Activated T-helper 17 cell treated with anti-CD3 and anti-CD28 coated beads, Interleukin-2, amount 50 U/mL, for 72 hours (primary cell): ENCODE results near the gene COPS7A. TPM values are rescaled to one million over a fixed set of nuclear protein-coding genes. Genes with fewer than 3 reads are reported as not detected.

ENCODE experiments used
- ATAC-seq: fragments of 150-1000 bp; cut with Tn5 transposase; replicated peaks from 2 replicates; pipeline ENCODE4 v1.10.0; 2021; ENCODE audit warnings: mild to moderate bottlenecking, moderate library complexity
- H3K27ac Mint-ChIP-seq: one replicate; pipeline ENCODE4 v1.8.0; 2022; ENCODE audit warnings: mixed read lengths
- H3K27me3 Mint-ChIP-seq: one replicate; pipeline ENCODE4 v1.8.0; 2022; ENCODE audit warnings: mixed read lengths
- H3K36me3 Mint-ChIP-seq: one replicate; pipeline ENCODE4 v1.8.0; 2022; ENCODE audit warnings: low read depth, mild to moderate bottlenecking, mixed read lengths
- H3K4me1 Mint-ChIP-seq: one replicate; pipeline ENCODE4 v1.8.0; 2022; ENCODE audit warnings: mixed read lengths
- H3K4me3 Mint-ChIP-seq: one replicate; pipeline ENCODE4 v1.8.0; 2022; ENCODE audit warnings: mild to moderate bottlenecking, mixed read lengths
- H3K9me3 Mint-ChIP-seq: one replicate; pipeline ENCODE4 v1.8.0; 2022; ENCODE audit warnings: mixed read lengths
- total RNA-seq, 2 donors: library from RNA; stranded (reverse); gene quantifications; one replicate each; pipeline ENCODE4 v1.2.3, GENCODE V29; 2022

The COPS7A gene
- total RNA-seq, 2 donors from 2014 or later, result 36.5 to 38.7 TPM

DNA sequence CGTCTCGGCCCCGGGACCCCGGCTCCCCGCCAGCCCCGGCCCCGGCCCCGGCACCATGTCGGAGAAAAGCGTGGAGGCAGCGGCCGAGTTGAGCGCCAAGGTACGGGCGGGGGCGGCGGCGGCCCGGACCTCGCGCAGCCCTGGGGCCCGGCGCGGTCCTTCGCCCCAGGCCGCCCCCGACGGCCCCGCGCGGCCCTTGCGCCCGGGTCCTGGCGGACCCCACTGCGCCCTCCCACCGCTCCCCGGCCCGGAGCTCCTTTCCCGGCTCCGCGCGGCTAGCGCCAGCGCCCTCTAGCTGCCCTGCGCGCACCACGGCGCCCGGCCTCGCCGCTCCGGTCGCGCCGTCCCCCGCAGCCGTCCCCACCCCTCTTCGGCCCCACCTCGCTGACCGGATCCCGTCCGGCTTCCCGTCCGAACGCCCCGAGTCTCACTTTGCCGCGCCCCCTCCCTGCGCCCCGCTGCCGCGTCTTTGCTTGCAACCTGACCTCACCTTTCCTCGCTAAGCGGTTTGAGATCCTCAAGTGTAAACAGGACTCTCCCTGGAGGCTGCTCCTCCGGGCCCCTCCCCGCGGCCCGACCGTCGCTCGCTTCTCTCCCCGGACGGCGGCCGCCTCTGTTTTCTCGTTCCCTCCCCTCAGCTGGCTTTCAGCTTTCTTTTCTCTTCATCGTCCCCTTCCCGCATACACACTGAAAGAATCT lies 43.0 kb downstream of the COPS7A start:
- H3K27me3 Mint-ChIP-seq, result peaks cover 34% of the 10 kb centered on the region
- H3K4me3 Mint-ChIP-seq, result peak overlapping the region; percentile 89
- peak overlapping the region; percentile 78 for H3K27ac Mint-ChIP-seq
- peaks cover 44% of the 10 kb centered on the region for H3K36me3 Mint-ChIP-seq
- ATAC-seq, result peak; percentile 65
- H3K9me3 Mint-ChIP-seq, result no peaks in the 10 kb centered on the region
- peaks cover 46% of the 10 kb centered on the region for H3K4me1 Mint-ChIP-seq

GRCh38 chr12:6767353-6768319 lies 43.8 kb downstream of the COPS7A start:
- Mint-ChIP-seq H3K27me3 (peaks cover 36% of the 10 kb centered on the region), H3K9me3 (no peaks in the 10 kb centered on the region), H3K4me1 (peaks cover 50% of the 10 kb centered on the region), H3K27ac (peak overlapping the region; percentile 78), H3K36me3 (peaks cover 53% of the 10 kb centered on the region), H3K4me3 (peak overlapping the region; percentile 89)
- ATAC-seq, result no peak

GRCh38 chr12:6768437-6768914 lies 44.6 kb downstream of the COPS7A start:
- peaks cover 36% of the 10 kb centered on the region for H3K27me3 Mint-ChIP-seq
- peaks cover 61% of the 10 kb centered on the region for H3K36me3 Mint-ChIP-seq
- H3K4me1 Mint-ChIP-seq, result peaks cover 50% of the 10 kb centered on the region
- peak overlapping the region; percentile 89 for H3K4me3 Mint-ChIP-seq
- no peak for ATAC-seq
- H3K9me3 Mint-ChIP-seq, result no peaks in the 10 kb centered on the region
- peak overlapping the region; percentile 78 for H3K27ac Mint-ChIP-seq

DNA sequence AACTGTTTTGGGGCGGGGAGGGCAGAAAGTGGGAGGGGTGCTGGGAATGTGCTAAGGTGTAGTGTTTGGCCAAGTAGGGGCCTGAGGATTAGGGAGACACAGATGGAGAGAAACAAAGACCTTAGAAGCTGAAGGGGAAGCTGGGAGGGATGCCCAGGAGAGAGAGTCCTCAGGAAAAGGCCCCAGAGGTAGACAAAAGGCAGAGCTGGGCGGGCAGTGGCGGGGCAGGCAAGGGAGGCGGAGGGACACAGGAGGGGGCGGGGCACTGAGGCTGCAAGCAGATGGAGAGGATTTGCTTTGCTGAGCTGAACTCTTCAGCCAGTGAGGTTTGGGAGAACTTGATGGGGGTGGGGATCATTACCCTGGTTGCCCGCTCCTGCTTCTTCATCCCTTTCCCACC lies 45.1 kb downstream of the COPS7A start:
- ATAC-seq, result no peak
- Mint-ChIP-seq H3K9me3 (no peaks in the 10 kb centered on the region), H3K4me3 (peak overlapping the region; percentile 89), H3K27me3 (peaks cover 36% of the 10 kb centered on the region), H3K27ac (peak overlapping the region; percentile 52), H3K36me3 (peaks cover 64% of the 10 kb centered on the region), H3K4me1 (peaks cover 50% of the 10 kb centered on the region)

- Mint-ChIP-seq H3K9me3 (no peaks in the 10 kb centered on the region), H3K4me3 (peak overlapping the region; percentile 89), H3K27me3 (peaks cover 32% of the 10 kb centered on the region), H3K4me1 (peaks cover 45% of the 10 kb centered on the region), H3K27ac (peak overlapping the region; percentile 52), H3K36me3 (peaks cover 71% of the 10 kb centered on the region)
- no peak for ATAC-seq
Measured at GRCh38 chr12:6769666-6770065, 45.8 kb downstream of the COPS7A start.

- peak overlapping the region; percentile 52 for H3K27ac Mint-ChIP-seq
- ATAC-seq, result no peak
- H3K36me3 Mint-ChIP-seq, result peaks cover 75% of the 10 kb centered on the region
- peaks cover 33% of the 10 kb centered on the region for H3K27me3 Mint-ChIP-seq
- peaks cover 45% of the 10 kb centered on the region for H3K4me1 Mint-ChIP-seq
- H3K4me3 Mint-ChIP-seq, result peak overlapping the region; percentile 89
- no peaks in the 10 kb centered on the region for H3K9me3 Mint-ChIP-seq
Measured at GRCh38 chr12:6770094-6770493, 46.2 kb downstream of the COPS7A start.

DNA sequence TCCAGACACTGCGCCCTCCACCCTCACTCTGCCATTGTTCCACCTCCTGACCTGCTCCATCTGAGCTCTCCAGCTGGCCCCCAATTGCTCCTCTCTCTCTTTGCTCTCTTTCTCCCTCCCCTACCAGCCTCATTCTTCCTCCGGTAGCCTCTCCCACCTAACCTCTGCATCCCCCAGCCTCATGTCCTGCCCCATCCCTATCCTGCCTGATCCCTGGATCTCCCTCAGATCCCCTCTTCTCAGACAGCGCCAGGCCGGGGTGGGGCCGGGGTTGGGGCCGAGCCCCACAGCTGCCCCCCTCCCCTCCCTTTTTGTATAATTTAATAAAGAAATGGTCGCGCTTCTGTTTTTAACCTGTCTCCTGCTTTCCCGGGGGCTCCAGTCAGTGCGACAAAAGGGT lies 46.8 kb downstream of the COPS7A start:
- Mint-ChIP-seq H3K27me3 (peaks cover 29% of the 10 kb centered on the region), H3K4me1 (peaks cover 45% of the 10 kb centered on the region), H3K4me3 (peak overlapping the region; percentile 89), H3K36me3 (peaks cover 80% of the 10 kb centered on the region), H3K27ac (peak overlapping the region; percentile 89), H3K9me3 (no peaks in the 10 kb centered on the region)
- no peak for ATAC-seq

- peaks cover 29% of the 10 kb centered on the region for H3K27me3 Mint-ChIP-seq
- ATAC-seq, result peak; percentile 29
- peak overlapping the region; percentile 89 for H3K4me3 Mint-ChIP-seq
- no peaks in the 10 kb centered on the region for H3K9me3 Mint-ChIP-seq
- H3K27ac Mint-ChIP-seq, result peak overlapping the region; percentile 89
- peaks cover 49% of the 10 kb centered on the region for H3K4me1 Mint-ChIP-seq
- peaks cover 85% of the 10 kb centered on the region for H3K36me3 Mint-ChIP-seq
Measured at GRCh38 chr12:6771091-6771495, 47.2 kb downstream of the COPS7A start.

- Mint-ChIP-seq H3K27ac (peak overlapping the region; percentile 89), H3K27me3 (peaks cover 29% of the 10 kb centered on the region), H3K36me3 (peaks cover 92% of the 10 kb centered on the region), H3K4me1 (peaks cover 54% of the 10 kb centered on the region), H3K4me3 (peak overlapping the region; percentile 89), H3K9me3 (no peaks in the 10 kb centered on the region)
- ATAC-seq, result peak; percentile 14
Measured at GRCh38 chr12:6771509-6772330, 47.9 kb downstream of the COPS7A start.

GRCh38 chr12:6772331-6772695 lies 48.5 kb downstream of the COPS7A start, which contains the start of gene LAG3:
Gene LAG3, plus strand, starts transcription at chr12:6772520. Its CDS starts 333 bp downstream, at chr12:6772853.
- Mint-ChIP-seq H3K27me3 (peaks cover 29% of the 10 kb centered on the region), H3K9me3 (no peaks in the 10 kb centered on the region), H3K27ac (peak within 1 kb of the TSS; percentile 89), H3K4me3 (peak within 1 kb of the TSS; percentile 89), H3K36me3 (peaks cover 92% of the 10 kb centered on the region), H3K4me1 (peaks cover 56% of the 10 kb centered on the region)
- ATAC-seq, result peak; percentile 56

DNA sequence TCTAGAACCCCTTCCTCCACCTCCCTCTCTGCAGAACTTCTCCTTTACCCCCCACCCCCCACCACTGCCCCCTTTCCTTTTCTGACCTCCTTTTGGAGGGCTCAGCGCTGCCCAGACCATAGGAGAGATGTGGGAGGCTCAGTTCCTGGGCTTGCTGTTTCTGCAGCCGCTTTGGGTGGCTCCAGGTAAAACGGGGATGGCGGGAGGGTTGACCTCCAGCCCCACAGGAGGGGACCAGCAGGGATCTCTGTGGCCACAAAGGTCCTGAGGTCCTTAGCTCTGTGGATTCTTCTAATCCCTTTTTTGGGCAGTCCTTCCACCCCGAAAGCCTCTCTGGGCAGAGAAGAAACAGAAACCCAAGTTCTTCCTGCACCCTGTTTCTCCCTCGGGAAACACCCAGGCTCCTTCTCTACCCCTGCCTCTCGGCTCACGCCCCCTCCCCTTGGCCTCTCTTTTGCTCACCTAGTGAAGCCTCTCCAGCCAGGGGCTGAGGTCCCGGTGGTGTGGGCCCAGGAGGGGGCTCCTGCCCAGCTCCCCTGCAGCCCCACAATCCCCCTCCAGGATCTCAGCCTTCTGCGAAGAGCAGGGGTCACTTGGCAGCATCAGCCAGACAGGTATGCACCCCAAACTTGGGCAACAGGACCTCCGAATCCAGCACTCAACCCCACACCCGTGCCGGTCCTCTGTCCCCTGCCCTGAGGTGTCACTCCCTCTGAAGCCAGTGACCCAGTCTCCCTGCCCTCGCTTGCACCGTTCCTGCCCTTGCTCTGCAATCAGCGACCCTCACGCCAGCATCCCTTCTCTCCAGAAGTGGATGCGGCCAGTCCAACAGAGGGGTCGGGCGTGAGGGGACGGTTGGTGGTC lies 49.1 kb downstream of the COPS7A start:
- Mint-ChIP-seq H3K27me3 (peaks cover 22% of the 10 kb centered on the region), H3K27ac (peak overlapping the region; percentile 89), H3K36me3 (peaks cover 92% of the 10 kb centered on the region), H3K4me3 (peak overlapping the region; percentile 89), H3K4me1 (peaks cover 58% of the 10 kb centered on the region), H3K9me3 (no peaks in the 10 kb centered on the region)
- ATAC-seq, result peak; percentile 20

- H3K27ac Mint-ChIP-seq, result peak overlapping the region; percentile 89
Measured at GRCh38 chr12:6773590-6774351, 49.9 kb downstream of the COPS7A start.

More at GRCh38 chr12:6773590-6774351, 49.9 kb downstream of the COPS7A start:
- Mint-ChIP-seq H3K9me3 (no peaks in the 10 kb centered on the region), H3K36me3 (peaks cover 92% of the 10 kb centered on the region), H3K27me3 (peaks cover 19% of the 10 kb centered on the region), H3K4me1 (peaks cover 59% of the 10 kb centered on the region), H3K4me3 (peak overlapping the region; percentile 89)
- ATAC-seq, result peak; percentile 23
